Neural progenitor cell (in vitro differentiated cells): ENCODE results near the gene MAGIX. TPM values are rescaled to one million over a fixed set of nuclear protein-coding genes. Genes with fewer than 3 reads are reported as not detected.

ENCODE experiments used
- DNase-seq: peaks from one replicate; pipeline ENCODE4 v3.0.0-alpha.2; 2016; ENCODE audit warnings: low spot score
- H2AFZ ChIP-seq: fragments of 200-600 bp; sonication (generic); replicated peaks from 2 replicates; pipeline ENCODE4 v1.6.1; 2016; ENCODE audit warnings: antibody characterized with exemption
- H3F3A ChIP-seq: fragments of 200-600 bp; sonication (generic); 2 replicates; pipeline ENCODE4 v1.6.1; 2016; ENCODE audit warnings: antibody characterized with exemption, low read depth
- H3K27ac ChIP-seq: fragments of 200-600 bp; sonication (generic); 2 replicates; pipeline ENCODE4 v1.5.1; 2016; ENCODE audit warnings: mild to moderate bottlenecking
- H3K27me3 ChIP-seq: fragments of 200-600 bp; sonication (generic); 2 replicates; pipeline ENCODE4 v1.6.1; 2016; ENCODE audit warnings: mild to moderate bottlenecking, moderate library complexity
- H3K36me3 ChIP-seq: fragments of 200-600 bp; sonication (generic); 2 replicates; pipeline ENCODE4 v1.5.1; 2016
- H3K4me1 ChIP-seq: fragments of 200-600 bp; sonication (generic); 2 replicates; pipeline ENCODE4 v1.6.1; 2016; ENCODE audit warnings: mixed run types
- H3K4me2 ChIP-seq: fragments of 200-600 bp; sonication (generic); 2 replicates; pipeline ENCODE4 v1.6.1; 2016
- H3K4me3 ChIP-seq: fragments of 200-600 bp; sonication (generic); 2 replicates; pipeline ENCODE4 v1.5.1; 2016
- H3K79me2 ChIP-seq: fragments of 200-600 bp; sonication (generic); 2 replicates; pipeline ENCODE4 v1.6.1; 2016; ENCODE audit warnings: low read depth
- H3K9ac ChIP-seq: fragments of 200-600 bp; sonication (generic); 2 replicates; pipeline ENCODE4 v1.6.1; 2016
- H3K9me3 ChIP-seq: fragments of 200-600 bp; sonication (generic); 2 replicates; pipeline ENCODE4 v1.5.1; 2016; ENCODE audit warnings: low read depth
- H4K20me1 ChIP-seq: fragments of 200-600 bp; sonication (generic); 2 replicates; pipeline ENCODE4 v1.6.1; 2016; ENCODE audit warnings: low read depth
- H3K27ac Mint-ChIP-seq: 3 replicates; pipeline ENCODE4 v1.8.0; 2021; ENCODE audit warnings: mixed read lengths
- H3K27me3 Mint-ChIP-seq: 2 replicates; pipeline ENCODE4 v1.8.0; 2022; ENCODE audit warnings: low read depth, mild to moderate bottlenecking, inconsistent platforms, moderate library complexity, mixed read lengths; ENCODE audit not compliant: insufficient read depth
- H3K36me3 Mint-ChIP-seq: 3 replicates; pipeline ENCODE4 v1.8.0; 2021; ENCODE audit warnings: mixed read lengths
- H3K4me1 Mint-ChIP-seq: 3 replicates; pipeline ENCODE4 v1.8.0; 2021; ENCODE audit warnings: mixed read lengths
- H3K4me3 Mint-ChIP-seq: 3 replicates; pipeline ENCODE4 v1.8.0; 2021; ENCODE audit warnings: mild to moderate bottlenecking, moderate library complexity, mixed read lengths
- H3K9me3 Mint-ChIP-seq: 3 replicates; pipeline ENCODE4 v1.8.0; 2020; ENCODE audit warnings: mixed read lengths
- CTCF ChIP-seq: fragments of 200-600 bp; sonication (generic); IDR thresholded peaks from 2 replicates; pipeline ENCODE4 v1.5.1; 2017; ENCODE audit warnings: antibody characterized with exemption, mild to moderate bottlenecking
- EZH2 ChIP-seq: fragments of 200-600 bp; sonication (generic); IDR thresholded peaks from 2 replicates; pipeline ENCODE4 v1.6.1; 2017; ENCODE audit warnings: antibody characterized with exemption, mild to moderate bottlenecking, moderate library complexity
- EZH2phosphoT487 ChIP-seq: fragments of 200-600 bp; sonication (generic); IDR thresholded peaks from 2 replicates; pipeline ENCODE4 v1.6.1; 2017; ENCODE audit warnings: antibody characterized with exemption
- total RNA-seq: library from RNA; depleted of rRNA; stranded (reverse); fragments of >200 nt; gene quantifications from 2 replicates; pipeline ENCODE4 v1.2.3, GENCODE V29; 2015; ENCODE audit warnings: low replicate concordance

Gene MAGIX
- total RNA-seq, 1 donor from 2014 or later = 1.5 TPM

- no peak overlapping the region for H3K27ac Mint-ChIP-seq
- H3F3A ChIP-seq = no peaks in the 10 kb centered on the region
- peaks cover 5% of the 10 kb centered on the region for H3K27me3 Mint-ChIP-seq
- no peaks in the 10 kb centered on the region for H3K79me2 ChIP-seq
- no peaks in the 10 kb centered on the region for H3K4me1 ChIP-seq
- H3K9ac ChIP-seq = no peak overlapping the region
- TF ChIP-seq EZH2phosphoT487 = no peak
- TF ChIP-seq CTCF = no peak
- TF ChIP-seq EZH2 = no peak
- no peak overlapping the region for H3K4me2 ChIP-seq
- no peaks in the 10 kb centered on the region for H3K9me3 ChIP-seq
- no peaks in the 10 kb centered on the region for H3K27me3 ChIP-seq
- no peak for DNase-seq
- no peaks in the 10 kb centered on the region for H3K36me3 Mint-ChIP-seq
- H2AFZ ChIP-seq = no peak overlapping the region
- peaks cover 4% of the 10 kb centered on the region for H3K9me3 Mint-ChIP-seq
- no peak overlapping the region for H3K4me3 ChIP-seq
- no peaks in the 10 kb centered on the region for H4K20me1 ChIP-seq
- peaks cover 3% of the 10 kb centered on the region for H3K4me1 Mint-ChIP-seq
- no peak overlapping the region for H3K27ac ChIP-seq
- H3K36me3 ChIP-seq = no peaks in the 10 kb centered on the region
- no peak overlapping the region for H3K4me3 Mint-ChIP-seq
These were observed 42.9 kb downstream of the MAGIX start for GRCh38 chrX:49205443-49205842.

GRCh38 chrX:49206543-49206942 lies 44.0 kb downstream of the MAGIX start:
- H3K9ac ChIP-seq = no peak overlapping the region
- Mint-ChIP-seq H3K9me3 (peaks cover 5% of the 10 kb centered on the region), H3K4me3 (no peak overlapping the region), H3K27me3 (peaks cover 5% of the 10 kb centered on the region), H3K4me1 (no peaks in the 10 kb centered on the region), H3K27ac (no peak overlapping the region), H3K36me3 (no peaks in the 10 kb centered on the region)
- H3K79me2 ChIP-seq = no peaks in the 10 kb centered on the region
- no peak overlapping the region for H3K27ac ChIP-seq
- no peaks in the 10 kb centered on the region for H4K20me1 ChIP-seq
- H3F3A ChIP-seq = no peaks in the 10 kb centered on the region
- no peak overlapping the region for H3K4me2 ChIP-seq
- no peak overlapping the region for H2AFZ ChIP-seq
- no peak overlapping the region for H3K4me3 ChIP-seq
- DNase-seq = no peak
- no peaks in the 10 kb centered on the region for H3K36me3 ChIP-seq
- no peaks in the 10 kb centered on the region for H3K27me3 ChIP-seq
- H3K9me3 ChIP-seq = no peaks in the 10 kb centered on the region
- TF ChIP-seq CTCF (no peak), EZH2 (no peak), EZH2phosphoT487 (no peak)
- no peaks in the 10 kb centered on the region for H3K4me1 ChIP-seq

- no peaks in the 10 kb centered on the region for H3K4me1 ChIP-seq
- no peak overlapping the region for H3K27ac Mint-ChIP-seq
- no peak overlapping the region for H3K4me2 ChIP-seq
- no peak for TF ChIP-seq EZH2phosphoT487
- TF ChIP-seq EZH2 = no peak
- TF ChIP-seq CTCF = no peak
- H3K9me3 ChIP-seq = no peaks in the 10 kb centered on the region
- H3K27me3 ChIP-seq = no peaks in the 10 kb centered on the region
- H3K36me3 ChIP-seq = no peaks in the 10 kb centered on the region
- H3F3A ChIP-seq = no peaks in the 10 kb centered on the region
- no peaks in the 10 kb centered on the region for H3K36me3 Mint-ChIP-seq
- H3K4me3 Mint-ChIP-seq = no peak overlapping the region
- no peak overlapping the region for H3K4me3 ChIP-seq
- no peak overlapping the region for H2AFZ ChIP-seq
- H3K79me2 ChIP-seq = no peaks in the 10 kb centered on the region
- no peak overlapping the region for H3K27ac ChIP-seq
- no peaks in the 10 kb centered on the region for H4K20me1 ChIP-seq
- peaks cover 5% of the 10 kb centered on the region for H3K27me3 Mint-ChIP-seq
- H3K4me1 Mint-ChIP-seq = no peaks in the 10 kb centered on the region
- peaks cover 8% of the 10 kb centered on the region for H3K9me3 Mint-ChIP-seq
- no peak overlapping the region for H3K9ac ChIP-seq
- no peak for DNase-seq
These were observed 45.8 kb downstream of the MAGIX start for GRCh38 chrX:49208399-49208798.
